HCT116 (cell line): ENCODE data around the gene ACER1.

ENCODE experiments used
- CTCF ChIP-seq, 3 experiments: fragments of 200-600 bp in 1 of 3; sonication (generic) in 1 of 3; IDR thresholded peaks in 2 of 3; conservative IDR thresholded peaks in 1 of 3; 2 replicates each; pipeline ENCODE4 v1.5.1; 2012 to 2017; ENCODE audit warnings: low read depth in 2 of 3, low read length in 2 of 3, antibody characterized with exemption in 1 of 3, borderline replicate concordance in 1 of 3, control low read depth in 1 of 3, mild to moderate bottlenecking in 1 of 3, mixed read lengths in 1 of 3, mixed run types in 1 of 3, moderate library complexity in 1 of 3; ENCODE audit not compliant: insufficient read depth in 1 of 3
- EZH2 ChIP-seq: fragments of 200-600 bp; sonication (generic); IDR thresholded peaks from 2 replicates; pipeline ENCODE4 v1.6.1; 2017; ENCODE audit warnings: antibody characterized with exemption, mixed run types
- POLR2A ChIP-seq: IDR thresholded peaks from 2 replicates; pipeline ENCODE4 v1.7.0; 2011; ENCODE audit warnings: borderline replicate concordance; ENCODE audit not compliant: insufficient read depth, insufficient read length; ENCODE audit errors: extremely low read depth
- RAD21 ChIP-seq: IDR thresholded peaks from 2 replicates; pipeline ENCODE4 v1.6.1; 2012; ENCODE audit warnings: low read depth, mild to moderate bottlenecking
- REST ChIP-seq: IDR thresholded peaks from 2 replicates; pipeline ENCODE4 v1.6.1; 2012; ENCODE audit warnings: low read depth
- ZNF274 ChIP-seq: fragments of 200-500 bp; sonication (Bioruptor generic); IDR thresholded peaks from 2 replicates; pipeline ENCODE4 v1.6.1; 2014; ENCODE audit warnings: mild to moderate bottlenecking, low read depth, low read length, inconsistent platforms

GRCh38 chr19:6352381-6353165, 19.2 kb upstream of the ACER1 start:
- TF ChIP-seq POLR2A (no peak), EZH2 (no peak), CTCF (IDR thresholded peaks at IDR 0.05 in 2 of 3, conservative IDR thresholded peaks at IDR 0.05 in 1 of 3; ENCODE audit: borderline replicate concordance in 1 of 3, insufficient read depth in 1 of 3, low read depth in 2 of 3, low read length in 2 of 3) (no peak), RAD21 (no peak), ZNF274 (no peak), REST (no peak)
